ENCODE data around the gene BANF2.

Gene BANF2

DNA sequence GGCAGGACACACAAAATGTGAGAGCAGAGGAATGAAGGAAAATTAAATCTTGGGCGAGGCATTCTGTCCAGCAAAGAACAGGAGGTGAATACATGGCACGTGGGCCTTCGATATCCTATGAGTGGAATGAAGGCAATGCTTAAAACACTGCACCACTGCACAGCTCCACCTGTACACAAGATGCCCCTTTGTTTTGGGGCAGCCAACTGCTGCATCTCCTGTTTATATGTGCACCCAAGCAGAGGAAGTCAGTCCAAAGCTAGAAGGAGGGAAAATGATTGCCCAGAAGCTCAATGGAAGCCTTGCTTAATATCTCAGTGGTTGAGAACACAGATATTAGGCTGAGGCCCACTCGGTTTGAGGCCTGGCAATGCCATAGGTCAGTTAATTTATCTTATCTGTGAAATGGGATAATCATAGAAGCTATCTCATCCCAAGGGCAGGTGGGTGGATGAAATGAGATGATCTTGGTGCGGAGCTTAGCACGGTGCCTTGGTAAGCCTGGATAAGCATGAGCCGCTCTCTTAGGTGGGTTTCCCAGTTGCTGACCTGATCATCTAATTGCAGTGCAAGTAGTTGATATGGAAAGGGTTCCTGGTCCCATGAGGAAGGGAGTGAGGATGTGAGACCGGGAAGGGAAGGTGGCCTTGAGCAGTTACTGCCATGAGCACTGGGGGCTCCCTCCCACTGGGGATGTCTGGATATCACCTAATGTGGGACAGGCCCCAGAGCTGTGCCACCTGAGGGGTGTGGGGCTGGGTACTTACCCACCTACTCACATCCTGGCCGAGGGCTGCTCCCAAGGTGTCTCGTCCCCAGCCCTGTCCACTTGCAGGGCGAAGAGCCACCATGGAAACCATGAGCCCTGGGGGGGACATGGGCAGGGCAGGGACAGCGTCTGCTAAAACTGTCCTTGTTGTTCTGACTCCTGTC, 9.9 kb downstream of the BANF2 start:
- no peak overlapping the region for H2AK5ac ChIP-seq (ENCODE audit: low read length, severe bottlenecking)
- WGBS = 86% methylated on average over 12 of the region's 12 CpGs
- H3K27me3 ChIP-seq (ENCODE audit: control insufficient read depth in 1 of 2, insufficient read depth in 1 of 2, low read length in 2 of 2) = peaks cover 0 to 9% of the 10 kb centered on the region in 2 experiments
- peaks cover 6% of the 10 kb centered on the region for H3K4me1 ChIP-seq (ENCODE audit: control insufficient read depth, insufficient read depth, low read depth, low read length)
- peak overlapping the region in 1 of 2 experiments; percentile 50 for H2BK12ac ChIP-seq (ENCODE audit: low read length in 2 of 2)
- H3K27ac ChIP-seq (ENCODE audit: low read length, poor library complexity, severe bottlenecking) = no peak overlapping the region
- no peak overlapping the region for H2BK5ac ChIP-seq (ENCODE audit: low read depth, low read length, poor library complexity, severe bottlenecking)
- H3K9ac ChIP-seq (ENCODE audit: low read length) = no peak overlapping the region
- H3K4ac ChIP-seq (ENCODE audit: low read depth in 1 of 2, low read length in 2 of 2) = no peak overlapping the region
- peak overlapping the region; percentile 18 for H4K91ac ChIP-seq (ENCODE audit: low read length)
- no peak overlapping the region for H2AFZ ChIP-seq (ENCODE audit: low read depth, low read length)
- H3K4me2 ChIP-seq (ENCODE audit: low read length, poor library complexity, severe bottlenecking) = no peak overlapping the region
- no peaks in the 10 kb centered on the region for H3K9me3 ChIP-seq (ENCODE audit: control insufficient read depth, low read length)
- H3K79me1 ChIP-seq (replicated peaks; ENCODE audit: low read length, poor library complexity, severe bottlenecking) = no peaks in the 10 kb centered on the region
- peak overlapping the region; percentile 75 for H2BK15ac ChIP-seq (ENCODE audit: low read depth, poor library complexity, severe bottlenecking)
- peak overlapping the region; percentile 48 for H4K8ac ChIP-seq (ENCODE audit: low read length)
- H3K36me3 ChIP-seq (ENCODE audit: control insufficient read depth in 1 of 2, insufficient read depth in 2 of 2, low read depth in 1 of 2, low read length in 2 of 2) = no peaks in the 10 kb centered on the region
- H2BK120ac ChIP-seq (ENCODE audit: low read depth, low read length) = peak overlapping the region; percentile 78
- no peak overlapping the region for H3K4me3 ChIP-seq (ENCODE audit: insufficient read depth in 1 of 2, low read depth in 1 of 2, low read length in 2 of 2)
- H3K14ac ChIP-seq (ENCODE audit: low read length in 2 of 2) = peak overlapping the region in 1 of 2 experiments; percentile 2
- H3K23ac ChIP-seq (ENCODE audit: low read length in 2 of 2) = no peak overlapping the region
- H3K18ac ChIP-seq (ENCODE audit: low read depth in 1 of 2, low read length in 2 of 2) = peak overlapping the region; percentile 19 to 29
- no peak for DNase-seq

GRCh38 chr20:17710379-17711266, 10.9 kb downstream of the BANF2 start:
- no peak overlapping the region for H3K4me2 ChIP-seq (ENCODE audit: low read length, poor library complexity, severe bottlenecking)
- no peak overlapping the region for H4K91ac ChIP-seq (ENCODE audit: low read length)
- peak; percentile 63 for DNase-seq
- peak overlapping the region in 1 of 2 experiments; percentile 29 for H3K18ac ChIP-seq (ENCODE audit: low read depth in 1 of 2, low read length in 2 of 2)
- H2BK120ac ChIP-seq (ENCODE audit: low read depth, low read length) = peak overlapping the region; percentile 78
- H2AK5ac ChIP-seq (ENCODE audit: low read length, severe bottlenecking) = no peak overlapping the region
- WGBS = 46% methylated on average over 16 of the region's 21 CpGs
- H2BK5ac ChIP-seq (ENCODE audit: low read depth, low read length, poor library complexity, severe bottlenecking) = no peak overlapping the region
- no peak overlapping the region for H3K23ac ChIP-seq (ENCODE audit: low read length in 2 of 2)
- peak overlapping the region; percentile 10 for H4K8ac ChIP-seq (ENCODE audit: low read length)
- no peaks in the 10 kb centered on the region for H3K9me3 ChIP-seq (ENCODE audit: control insufficient read depth, low read length)
- no peak overlapping the region for H2AFZ ChIP-seq (ENCODE audit: low read depth, low read length)
- H3K27me3 ChIP-seq (ENCODE audit: control insufficient read depth in 1 of 2, insufficient read depth in 1 of 2, low read length in 2 of 2) = peaks cover 0 to 11% of the 10 kb centered on the region in 2 experiments
- H2BK12ac ChIP-seq (ENCODE audit: low read length in 2 of 2) = peak overlapping the region in 1 of 2 experiments; percentile 50
- H3K4ac ChIP-seq (ENCODE audit: low read depth in 1 of 2, low read length in 2 of 2) = no peak overlapping the region
- no peak overlapping the region for H3K14ac ChIP-seq (ENCODE audit: low read length in 2 of 2)
- peak overlapping the region; percentile 21 for H2BK15ac ChIP-seq (ENCODE audit: low read depth, poor library complexity, severe bottlenecking)
- H3K36me3 ChIP-seq (ENCODE audit: control insufficient read depth in 1 of 2, insufficient read depth in 2 of 2, low read depth in 1 of 2, low read length in 2 of 2) = no peaks in the 10 kb centered on the region
- no peaks in the 10 kb centered on the region for H3K79me1 ChIP-seq (replicated peaks; ENCODE audit: low read length, poor library complexity, severe bottlenecking)
- no peak overlapping the region for H3K27ac ChIP-seq (ENCODE audit: low read length, poor library complexity, severe bottlenecking)
- no peak overlapping the region for H3K4me3 ChIP-seq (ENCODE audit: insufficient read depth in 1 of 2, low read depth in 1 of 2, low read length in 2 of 2)
- no peak overlapping the region for H3K9ac ChIP-seq (ENCODE audit: low read length)
- H3K4me1 ChIP-seq (ENCODE audit: control insufficient read depth, insufficient read depth, low read depth, low read length) = peaks cover 6% of the 10 kb centered on the region

DNA sequence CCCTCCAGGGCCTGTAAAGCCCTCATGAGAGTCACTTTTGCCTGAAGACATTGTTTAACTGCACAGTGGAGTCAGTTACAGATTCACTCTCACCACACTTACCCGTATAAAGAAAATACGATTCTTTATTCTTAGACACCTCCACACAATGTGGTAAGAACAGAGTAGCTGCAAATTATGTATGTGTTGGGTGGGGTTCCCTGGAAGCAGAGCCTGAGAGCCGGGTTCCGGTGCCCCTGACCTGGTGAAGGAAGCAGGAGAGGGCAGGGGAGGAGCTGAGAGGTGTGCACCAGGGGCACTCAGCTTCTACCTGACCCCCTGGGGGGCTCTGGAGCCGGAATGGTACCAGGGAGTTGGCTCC, 11.5 kb downstream of the BANF2 start:
- WGBS = 85% methylated on average over 3 of the region's 5 CpGs
- peak overlapping the region; percentile 28 to 63 for H3K4ac ChIP-seq (ENCODE audit: low read depth in 1 of 2, low read length in 2 of 2)

GRCh38 chr20:17712201-17712600, 12.4 kb downstream of the BANF2 start:
- Histone ChIP-seq H3K23ac (ENCODE audit: low read length in 2 of 2) (no peak overlapping the region), H3K14ac (ENCODE audit: low read length in 2 of 2) (no peak overlapping the region), H3K27me3 (ENCODE audit: control insufficient read depth in 1 of 2, insufficient read depth in 1 of 2, low read length in 2 of 2) (peaks cover 0 to 13% of the 10 kb centered on the region in 2 experiments), H3K4ac (ENCODE audit: low read depth in 1 of 2, low read length in 2 of 2) (no peak overlapping the region), H3K4me2 (ENCODE audit: low read length, poor library complexity, severe bottlenecking) (no peak overlapping the region), H3K27ac (ENCODE audit: low read length, poor library complexity, severe bottlenecking) (no peak overlapping the region), H2BK15ac (ENCODE audit: low read depth, poor library complexity, severe bottlenecking) (no peak overlapping the region), H3K9ac (ENCODE audit: low read length) (no peak overlapping the region), H2AFZ (ENCODE audit: low read depth, low read length) (no peak overlapping the region), H3K4me1 (ENCODE audit: control insufficient read depth, insufficient read depth, low read depth, low read length) (peaks cover 6% of the 10 kb centered on the region), H4K91ac (ENCODE audit: low read length) (no peak overlapping the region), H3K36me3 (ENCODE audit: control insufficient read depth in 1 of 2, insufficient read depth in 2 of 2, low read depth in 1 of 2, low read length in 2 of 2) (no peaks in the 10 kb centered on the region), H3K79me1 (replicated peaks; ENCODE audit: low read length, poor library complexity, severe bottlenecking) (no peaks in the 10 kb centered on the region), H2AK5ac (ENCODE audit: low read length, severe bottlenecking) (no peak overlapping the region), H3K4me3 (ENCODE audit: insufficient read depth in 1 of 2, low read depth in 1 of 2, low read length in 2 of 2) (no peak overlapping the region), H2BK12ac (ENCODE audit: low read length in 2 of 2) (peak overlapping the region in 1 of 2 experiments; percentile 35), H2BK5ac (ENCODE audit: low read depth, low read length, poor library complexity, severe bottlenecking) (no peak overlapping the region), H2BK120ac (ENCODE audit: low read depth, low read length) (no peak overlapping the region), H4K8ac (ENCODE audit: low read length) (no peak overlapping the region), H3K18ac (ENCODE audit: low read depth in 1 of 2, low read length in 2 of 2) (no peak overlapping the region), H3K9me3 (ENCODE audit: control insufficient read depth, low read length) (no peaks in the 10 kb centered on the region)
- no peak for DNase-seq
- 98% methylated on average over 3 of the region's 4 CpGs for WGBS

More for the DNA sequence above, 11.5 kb downstream of the BANF2 start:
- H3K18ac ChIP-seq (ENCODE audit: low read depth in 1 of 2, low read length in 2 of 2) = peak overlapping the region in 1 of 2 experiments; percentile 61
- no peaks in the 10 kb centered on the region for H3K79me1 ChIP-seq (replicated peaks; ENCODE audit: low read length, poor library complexity, severe bottlenecking)
- H2AK5ac ChIP-seq (ENCODE audit: low read length, severe bottlenecking) = no peak overlapping the region
- H2BK12ac ChIP-seq (ENCODE audit: low read length in 2 of 2) = peak overlapping the region in 1 of 2 experiments; percentile 12
- H4K91ac ChIP-seq (ENCODE audit: low read length) = no peak overlapping the region
- H3K4me2 ChIP-seq (ENCODE audit: low read length, poor library complexity, severe bottlenecking) = no peak overlapping the region
- H3K36me3 ChIP-seq (ENCODE audit: control insufficient read depth in 1 of 2, insufficient read depth in 2 of 2, low read depth in 1 of 2, low read length in 2 of 2) = no peaks in the 10 kb centered on the region
- H3K9ac ChIP-seq (ENCODE audit: low read length) = no peak overlapping the region
- H4K8ac ChIP-seq (ENCODE audit: low read length) = no peak overlapping the region
- peaks cover 6% of the 10 kb centered on the region for H3K4me1 ChIP-seq (ENCODE audit: control insufficient read depth, insufficient read depth, low read depth, low read length)
- no peaks in the 10 kb centered on the region for H3K9me3 ChIP-seq (ENCODE audit: control insufficient read depth, low read length)
- H3K27me3 ChIP-seq (ENCODE audit: control insufficient read depth in 1 of 2, insufficient read depth in 1 of 2, low read length in 2 of 2) = peaks cover 0 to 13% of the 10 kb centered on the region in 2 experiments
- H3K27ac ChIP-seq (ENCODE audit: low read length, poor library complexity, severe bottlenecking) = no peak overlapping the region
- DNase-seq = no peak
- H3K14ac ChIP-seq (ENCODE audit: low read length in 2 of 2) = no peak overlapping the region
- H3K4me3 ChIP-seq (ENCODE audit: insufficient read depth in 1 of 2, low read depth in 1 of 2, low read length in 2 of 2) = no peak overlapping the region
- H2BK15ac ChIP-seq (ENCODE audit: low read depth, poor library complexity, severe bottlenecking) = no peak overlapping the region
- no peak overlapping the region for H3K23ac ChIP-seq (ENCODE audit: low read length in 2 of 2)
- H2BK120ac ChIP-seq (ENCODE audit: low read depth, low read length) = peak overlapping the region; percentile 69
- H2AFZ ChIP-seq (ENCODE audit: low read depth, low read length) = no peak overlapping the region
- H2BK5ac ChIP-seq (ENCODE audit: low read depth, low read length, poor library complexity, severe bottlenecking) = no peak overlapping the region

Data from mesenchymal stem cell (in vitro differentiated cells and primary cell).